ENCODE data around the gene NPY2R. TPM values are rescaled to one million over a fixed set of nuclear protein-coding genes. Genes with fewer than 3 reads are reported as not detected.

The NPY2R gene
- total and polyA plus RNA-seq, 4 donors = 0.04 TPM; not detected in 3

DNA sequence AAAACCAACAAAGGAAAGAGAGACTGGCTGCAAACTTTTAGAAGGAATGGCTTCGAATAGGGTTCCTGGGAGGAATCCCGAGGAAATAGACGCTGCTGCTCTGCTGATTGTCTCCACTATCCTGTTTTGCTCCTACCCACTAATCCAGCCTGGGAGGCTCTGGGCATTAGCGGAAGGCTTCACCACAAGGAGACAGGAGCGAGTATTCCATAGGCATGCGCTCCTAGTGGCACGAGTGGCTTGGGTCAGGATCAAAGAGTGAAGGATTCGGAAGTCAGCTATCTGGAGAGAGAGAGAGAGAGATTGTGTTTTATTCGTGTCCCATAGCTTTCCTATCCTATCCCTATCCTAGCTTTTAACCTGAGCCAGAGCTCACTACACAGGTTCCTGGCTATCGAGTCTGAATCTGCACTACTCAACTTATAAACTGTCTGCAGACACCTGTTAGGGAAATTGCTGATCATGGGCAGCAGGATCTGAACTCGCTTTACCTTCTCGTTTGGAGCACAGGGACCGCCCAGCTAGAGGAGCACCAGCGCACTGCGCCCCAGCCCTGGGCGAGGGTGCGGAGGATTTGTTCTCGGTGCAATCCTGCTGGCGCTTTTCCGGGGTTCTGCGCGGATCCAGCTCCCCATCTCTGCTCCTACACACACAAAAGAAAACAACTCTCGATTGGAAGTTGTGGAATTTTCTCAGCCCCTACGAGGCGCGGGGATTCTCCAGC, 740 bp upstream of the NPY2R start (continued):
- TF ChIP-seq, protein P1, sequence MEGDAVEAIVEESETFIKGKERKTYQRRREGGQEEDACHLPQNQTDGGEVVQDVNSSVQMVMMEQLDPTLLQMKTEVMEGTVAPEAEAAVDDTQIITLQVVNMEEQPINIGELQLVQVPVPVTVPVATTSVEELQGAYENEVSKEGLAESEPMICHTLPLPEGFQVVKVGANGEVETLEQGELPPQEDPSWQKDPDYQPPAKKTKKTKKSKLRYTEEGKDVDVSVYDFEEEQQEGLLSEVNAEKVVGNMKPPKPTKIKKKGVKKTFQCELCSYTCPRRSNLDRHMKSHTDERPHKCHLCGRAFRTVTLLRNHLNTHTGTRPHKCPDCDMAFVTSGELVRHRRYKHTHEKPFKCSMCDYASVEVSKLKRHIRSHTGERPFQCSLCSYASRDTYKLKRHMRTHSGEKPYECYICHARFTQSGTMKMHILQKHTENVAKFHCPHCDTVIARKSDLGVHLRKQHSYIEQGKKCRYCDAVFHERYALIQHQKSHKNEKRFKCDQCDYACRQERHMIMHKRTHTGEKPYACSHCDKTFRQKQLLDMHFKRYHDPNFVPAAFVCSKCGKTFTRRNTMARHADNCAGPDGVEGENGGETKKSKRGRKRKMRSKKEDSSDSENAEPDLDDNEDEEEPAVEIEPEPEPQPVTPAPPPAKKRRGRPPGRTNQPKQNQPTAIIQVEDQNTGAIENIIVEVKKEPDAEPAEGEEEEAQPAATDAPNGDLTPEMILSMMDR (IDR thresholded peaks at IDR 0.05; ENCODE audit: low read depth, low read length, missing input control) = no peak
- TF ChIP-seq HNF4G (IDR thresholded peaks at IDR 0.05) = no peak
- no peak for TF ChIP-seq HNF4A (conservative IDR thresholded peaks at IDR 0.05)
- no peak for TF ChIP-seq SP1 (IDR thresholded peaks at IDR 0.05)

- 65% methylated on average over 5 of the region's 5 CpGs for WGBS
- no peak for DNase-seq (ENCODE audit: low spot score)
- H3K4me3 ChIP-seq (ENCODE audit: low read depth in 1 of 3, low read length in 3 of 3) = no peak overlapping the region
- no peaks in the 10 kb centered on the region for H3K4me1 ChIP-seq (ENCODE audit: control insufficient read depth in 4 of 4, insufficient read depth in 4 of 4, low read length in 3 of 4)
- no peak overlapping the region for H3K9ac ChIP-seq (ENCODE audit: low read depth in 1 of 2, low read length in 2 of 2)
- no peaks in the 10 kb centered on the region for H3K36me3 ChIP-seq (ENCODE audit: control insufficient read depth in 4 of 4, insufficient read depth in 3 of 4, low read depth in 1 of 4, low read length in 3 of 4)
- H3K27me3 ChIP-seq (ENCODE audit: control insufficient read depth in 4 of 4, insufficient read depth in 4 of 4, low read length in 3 of 4) = peaks cover 0 to 5% (median 0%) of the 10 kb centered on the region in 4 donors
- H3K9me3 ChIP-seq (ENCODE audit: control insufficient read depth in 4 of 4, low read length in 3 of 4) = peaks cover 0 to 4% (median 0%) of the 10 kb centered on the region in 4 donors
- H3K27ac ChIP-seq (ENCODE audit: low read depth in 1 of 2, low read length in 2 of 2) = no peak overlapping the region
- TF ChIP-seq, protein P2, sequence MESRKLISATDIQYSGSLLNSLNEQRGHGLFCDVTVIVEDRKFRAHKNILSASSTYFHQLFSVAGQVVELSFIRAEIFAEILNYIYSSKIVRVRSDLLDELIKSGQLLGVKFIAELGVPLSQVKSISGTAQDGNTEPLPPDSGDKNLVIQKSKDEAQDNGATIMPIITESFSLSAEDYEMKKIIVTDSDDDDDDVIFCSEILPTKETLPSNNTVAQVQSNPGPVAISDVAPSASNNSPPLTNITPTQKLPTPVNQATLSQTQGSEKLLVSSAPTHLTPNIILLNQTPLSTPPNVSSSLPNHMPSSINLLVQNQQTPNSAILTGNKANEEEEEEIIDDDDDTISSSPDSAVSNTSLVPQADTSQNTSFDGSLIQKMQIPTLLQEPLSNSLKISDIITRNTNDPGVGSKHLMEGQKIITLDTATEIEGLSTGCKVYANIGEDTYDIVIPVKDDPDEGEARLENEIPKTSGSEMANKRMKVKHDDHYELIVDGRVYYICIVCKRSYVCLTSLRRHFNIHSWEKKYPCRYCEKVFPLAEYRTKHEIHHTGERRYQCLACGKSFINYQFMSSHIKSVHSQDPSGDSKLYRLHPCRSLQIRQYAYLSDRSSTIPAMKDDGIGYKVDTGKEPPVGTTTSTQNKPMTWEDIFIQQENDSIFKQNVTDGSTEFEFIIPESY (IDR thresholded peaks at IDR 0.05) = no peak
- no peak for TF ChIP-seq NR2F2 (IDR thresholded peaks at IDR 0.05)
- no peak for TF ChIP-seq REST (IDR thresholded peaks at IDR 0.05)
- no peak for TF ChIP-seq TAF1 (conservative IDR thresholded peaks at IDR 0.05)
- no peak for TF ChIP-seq HNF4G (IDR thresholded peaks at IDR 0.05)
- no peak for TF ChIP-seq YY1 (IDR thresholded peaks at IDR 0.05)
- no peak for TF ChIP-seq FOXA1 (IDR thresholded peaks at IDR 0.05)
These were observed 11.6 kb downstream of the NPY2R start for GRCh38 chr4:155220025-155220424.

DNA sequence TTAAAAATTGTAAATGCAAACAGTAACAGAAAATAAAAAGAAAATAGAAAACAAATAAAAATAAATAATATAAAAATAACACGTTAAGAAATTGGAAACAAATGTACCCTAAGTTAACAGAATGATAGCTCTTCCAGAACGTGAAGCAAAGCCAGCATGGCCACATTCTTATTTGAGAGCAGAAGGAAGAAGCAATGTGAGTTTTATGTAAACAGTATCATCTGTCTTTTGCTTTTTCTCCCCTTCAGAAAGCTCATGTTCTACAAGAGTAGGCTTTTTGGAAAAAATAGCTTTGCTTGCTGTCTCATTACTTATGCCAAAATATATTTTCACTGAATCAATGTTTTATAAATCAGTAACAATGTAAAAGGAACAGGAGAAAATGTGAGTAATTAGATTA, 18.7 kb downstream of the NPY2R start:
- Histone ChIP-seq H3K9me3 (ENCODE audit: control insufficient read depth in 4 of 4, low read length in 3 of 4) (no peaks in the 10 kb centered on the region), H3K27me3 (ENCODE audit: control insufficient read depth in 4 of 4, insufficient read depth in 4 of 4, low read length in 3 of 4) (no peaks in the 10 kb centered on the region), H3K36me3 (ENCODE audit: control insufficient read depth in 4 of 4, insufficient read depth in 3 of 4, low read depth in 1 of 4, low read length in 3 of 4) (no peaks in the 10 kb centered on the region), H3K4me3 (ENCODE audit: low read depth in 1 of 3, low read length in 3 of 3) (no peak overlapping the region), H3K4me1 (ENCODE audit: control insufficient read depth in 4 of 4, insufficient read depth in 4 of 4, low read length in 3 of 4) (no peaks in the 10 kb centered on the region), H3K9ac (ENCODE audit: low read depth in 1 of 2, low read length in 2 of 2) (no peak overlapping the region), H3K27ac (ENCODE audit: low read depth in 1 of 2, low read length in 2 of 2) (no peak overlapping the region)
- WGBS = 28% methylated on average over 2 of the region's 2 CpGs
- no peak for DNase-seq (ENCODE audit: low spot score)
- no peak for TF ChIP-seq FOXA1 (IDR thresholded peaks at IDR 0.05)
- no peak for TF ChIP-seq YY1 (IDR thresholded peaks at IDR 0.05)
- TF ChIP-seq, protein P2 (IDR thresholded peaks at IDR 0.05) = no peak

All from liver (tissue), 9 donors.